Suprapubic skin (tissue), 3 donors: ENCODE data around the gene RNF166.

Source experiments
- CTCF ChIP-seq, 2 donors: fragments of 200-600 bp in 1 of 2; fragments of 450-650 bp in 1 of 2; sonication (generic) in 1 of 2; IDR thresholded peaks; one replicate each; pipeline ENCODE4 v1.5.1; 2016 to 2019; ENCODE audit warnings: antibody characterized with exemption in 2 of 2, mild to moderate bottlenecking in 1 of 2, moderate library complexity in 1 of 2
- POLR2A ChIP-seq, 2 donors: fragments of 450-650 bp; IDR thresholded peaks; one replicate each; pipeline ENCODE4 v1.6.1; 2017; ENCODE audit warnings: antibody characterized with exemption in 2 of 2, mild to moderate bottlenecking in 2 of 2, moderate library complexity in 2 of 2

GRCh38 chr16:88690341-88691128, 15.7 kb downstream of the RNF166 start:
- TF ChIP-seq POLR2A (IDR thresholded peaks at IDR 0.05) (no peak), CTCF (IDR thresholded peaks at IDR 0.05) (no peak)
